GM12878 (cell line): ENCODE results near the gene HES7. TPM values are rescaled to one million over a fixed set of nuclear protein-coding genes. Genes with fewer than 3 reads are reported as not detected.

Experiments
- BCL11A ChIP-seq: IDR thresholded peaks from 2 replicates; pipeline ENCODE4 v1.6.1; 2011; ENCODE audit warnings: low read depth, low read length
- CBX3 ChIP-seq: fragments of 200-600 bp; sonication (generic); IDR thresholded peaks from 2 replicates; pipeline ENCODE4 v1.6.1; 2016; ENCODE audit warnings: low read depth, borderline replicate concordance
- EED ChIP-seq: sonication (generic); IDR thresholded peaks from 2 replicates; pipeline ENCODE4 v1.6.1; 2016; ENCODE audit warnings: antibody characterized with exemption, low read depth
- EP300 ChIP-seq, 2 experiments: fragments of 150-350 bp in 1 of 2; IDR thresholded peaks; 2 replicates each; pipeline ENCODE4 v1.6.1; 2011 to 2012; ENCODE audit warnings: low read depth in 2 of 2, low read length in 2 of 2, borderline replicate concordance in 1 of 2, improper control_type of control experiment in 1 of 2, inconsistent platforms in 1 of 2; ENCODE audit not compliant: control insufficient read depth in 1 of 2
- HDAC2 ChIP-seq: fragments of 200-600 bp; sonication (generic); IDR thresholded peaks from 2 replicates; pipeline ENCODE4 v1.6.1; 2017
- HDAC6 ChIP-seq: fragments of 200-600 bp; sonication (generic); IDR thresholded peaks from one replicate; pipeline ENCODE4 v1.8.0; 2017; ENCODE audit warnings: antibody characterized with exemption; ENCODE audit not compliant: unreplicated experiment
- IKZF1 ChIP-seq: fragments of 450-650 bp; conservative IDR thresholded peaks from 2 replicates; pipeline ENCODE4 v1.6.1; 2017; ENCODE audit warnings: antibody characterized with exemption, mild to moderate bottlenecking
- NFXL1 ChIP-seq: fragments of 450-650 bp; IDR thresholded peaks from 2 replicates; pipeline ENCODE4 v1.6.1; 2017; ENCODE audit warnings: antibody characterized with exemption, mild to moderate bottlenecking, borderline replicate concordance
- NFYB ChIP-seq: IDR thresholded peaks from 2 replicates; pipeline ENCODE4 v1.6.1; 2011; ENCODE audit warnings: low read depth, mild to moderate bottlenecking, low read length, improper control_type of control experiment, moderate library complexity; ENCODE audit not compliant: insufficient read depth
- NRF1 ChIP-seq: conservative IDR thresholded peaks from 2 replicates; pipeline ENCODE4 v1.6.1; 2011; ENCODE audit warnings: mild to moderate bottlenecking, low read depth, low read length, improper control_type of control experiment
- PAX8 ChIP-seq: fragments of 450-650 bp; IDR thresholded peaks from 2 replicates; pipeline ENCODE4 v1.6.1; 2017; ENCODE audit warnings: mild to moderate bottlenecking, moderate library complexity
- POLR2A ChIP-seq: IDR thresholded peaks from 2 replicates; pipeline ENCODE4 v1.6.1; 2011; ENCODE audit warnings: low read depth, mild to moderate bottlenecking, low read length
- SMARCA5 ChIP-seq: fragments of 450-650 bp; IDR thresholded peaks from 2 replicates; pipeline ENCODE4 v1.6.1; 2017; ENCODE audit warnings: mild to moderate bottlenecking
- SP1 ChIP-seq: IDR thresholded peaks from one replicate; pipeline ENCODE4 v1.6.1; 2011; ENCODE audit warnings: low read depth, low read length
- SUPT20H ChIP-seq: IDR thresholded peaks from 2 replicates; pipeline ENCODE4 v1.6.1; 2011; ENCODE audit warnings: low read depth, mild to moderate bottlenecking, low read length, moderate library complexity, borderline replicate concordance; ENCODE audit not compliant: control insufficient read depth
- SUZ12 ChIP-seq: fragments of 200-600 bp; sonication (generic); IDR thresholded peaks from one replicate; pipeline ENCODE4 v1.6.1; 2018; ENCODE audit warnings: antibody characterized with exemption, mild to moderate bottlenecking; ENCODE audit not compliant: unreplicated experiment
- ZBTB33 ChIP-seq: fragments of 450-650 bp; IDR thresholded peaks from 2 replicates; pipeline ENCODE4 v1.6.1; 2017; ENCODE audit warnings: mild to moderate bottlenecking
- ZNF24 ChIP-seq: fragments of 450-650 bp; IDR thresholded peaks from 2 replicates; pipeline ENCODE4 v1.6.1; 2017; ENCODE audit warnings: antibody characterized with exemption, mild to moderate bottlenecking
- ZNF622 ChIP-seq: fragments of 450-650 bp; IDR thresholded peaks from 2 replicates; pipeline ENCODE4 v1.6.1; 2017; ENCODE audit warnings: mild to moderate bottlenecking, inconsistent platforms
- polyA plus RNA-seq, 11 experiments: library from polyadenylated mRNA; depleted of rRNA in 4 of 11; unstranded in 6 of 11; stranded (reverse) in 5 of 11; fragments of >200 nt; fragmentation: Nextera tagmentation in 4 of 11; fragmentation: Illumina TruSeq in 1 of 11; extraction: Ambion mirVana in 4 of 11; extraction: Trizol in 1 of 11; gene quantifications; 1 replicate in 1 of 11; 2 replicates in 10 of 11; pipeline versions ENCODE4 v1.2.1 to v1.2.3, GENCODE V29; 2011 to 2016; ENCODE audit warnings: inconsistent platforms in 2 of 11, missing spikeins in 2 of 11, low read depth in 1 of 11
- total RNA-seq, 4 experiments: library from RNA; depleted of rRNA in 3 of 4; stranded (reverse); fragments of >200 nt in 3 of 4; fragmentation: Illumina TruSeq in 1 of 4; extraction: Trizol in 1 of 4; gene quantifications; 2 replicates each; pipeline versions ENCODE4 v1.2.1 to v1.2.3, GENCODE V29; 2013 to 2021
- TF ChIP-seq, protein P1 (sequence below): IDR thresholded peaks from 2 replicates; pipeline ENCODE4 v1.6.1; 2012; ENCODE audit warnings: mild to moderate bottlenecking, low read depth, low read length
- TF ChIP-seq, protein P2 (sequence below): IDR thresholded peaks from 2 replicates; pipeline ENCODE4 v1.6.1; 2012; ENCODE audit warnings: low read depth, low read length, improper control_type of control experiment
- TF ChIP-seq, protein P3 (sequence below): IDR thresholded peaks from 2 replicates; pipeline ENCODE4 v1.6.1; 2012; ENCODE audit warnings: low read depth, low read length, improper control_type of control experiment
- TF ChIP-seq, protein P4 (sequence below): IDR thresholded peaks from 2 replicates; pipeline ENCODE4 v1.6.1; 2011; ENCODE audit warnings: low read depth, low read length, improper control_type of control experiment, borderline replicate concordance
- TF ChIP-seq, protein P5 (sequence below): IDR thresholded peaks from 2 replicates; pipeline ENCODE4 v1.6.1; 2012; ENCODE audit warnings: low read length, inconsistent platforms

The HES7 gene
- total and polyA plus RNA-seq, 10 of the 15 experiments (the other 5 are each of a cell fraction or from before 2014, with no cell fraction given), result 0.07 to 1.3 (median 0.63) TPM; not detected in 4

DNA sequence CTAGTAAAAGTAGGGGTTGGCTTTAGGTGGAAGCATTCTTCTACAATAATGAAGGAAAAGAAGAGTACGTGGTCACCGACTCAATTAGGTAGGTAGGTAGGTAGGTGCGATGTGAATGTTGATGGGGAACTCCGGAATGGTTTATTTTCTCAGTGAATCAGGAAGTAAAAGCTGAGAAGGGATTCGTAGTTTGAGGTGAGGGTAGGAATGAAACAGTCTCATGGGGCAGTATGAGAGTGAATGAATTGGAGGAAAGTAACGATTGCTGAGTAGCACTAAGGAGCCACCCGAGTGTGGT, 14.4 kb upstream of the HES7 start (continued):
- TF ChIP-seq SUPT20H, result no peak
- TF ChIP-seq ZBTB33, result peak; percentile 7; the same call in 1 of the 2 replicates
- TF ChIP-seq HDAC6, result no peak
- TF ChIP-seq SUZ12, result no peak
- no peak for TF ChIP-seq NRF1
- no peak for TF ChIP-seq EED
- TF ChIP-seq HDAC2, result no peak
- TF ChIP-seq IKZF1, result no peak
- TF ChIP-seq, protein P1, sequence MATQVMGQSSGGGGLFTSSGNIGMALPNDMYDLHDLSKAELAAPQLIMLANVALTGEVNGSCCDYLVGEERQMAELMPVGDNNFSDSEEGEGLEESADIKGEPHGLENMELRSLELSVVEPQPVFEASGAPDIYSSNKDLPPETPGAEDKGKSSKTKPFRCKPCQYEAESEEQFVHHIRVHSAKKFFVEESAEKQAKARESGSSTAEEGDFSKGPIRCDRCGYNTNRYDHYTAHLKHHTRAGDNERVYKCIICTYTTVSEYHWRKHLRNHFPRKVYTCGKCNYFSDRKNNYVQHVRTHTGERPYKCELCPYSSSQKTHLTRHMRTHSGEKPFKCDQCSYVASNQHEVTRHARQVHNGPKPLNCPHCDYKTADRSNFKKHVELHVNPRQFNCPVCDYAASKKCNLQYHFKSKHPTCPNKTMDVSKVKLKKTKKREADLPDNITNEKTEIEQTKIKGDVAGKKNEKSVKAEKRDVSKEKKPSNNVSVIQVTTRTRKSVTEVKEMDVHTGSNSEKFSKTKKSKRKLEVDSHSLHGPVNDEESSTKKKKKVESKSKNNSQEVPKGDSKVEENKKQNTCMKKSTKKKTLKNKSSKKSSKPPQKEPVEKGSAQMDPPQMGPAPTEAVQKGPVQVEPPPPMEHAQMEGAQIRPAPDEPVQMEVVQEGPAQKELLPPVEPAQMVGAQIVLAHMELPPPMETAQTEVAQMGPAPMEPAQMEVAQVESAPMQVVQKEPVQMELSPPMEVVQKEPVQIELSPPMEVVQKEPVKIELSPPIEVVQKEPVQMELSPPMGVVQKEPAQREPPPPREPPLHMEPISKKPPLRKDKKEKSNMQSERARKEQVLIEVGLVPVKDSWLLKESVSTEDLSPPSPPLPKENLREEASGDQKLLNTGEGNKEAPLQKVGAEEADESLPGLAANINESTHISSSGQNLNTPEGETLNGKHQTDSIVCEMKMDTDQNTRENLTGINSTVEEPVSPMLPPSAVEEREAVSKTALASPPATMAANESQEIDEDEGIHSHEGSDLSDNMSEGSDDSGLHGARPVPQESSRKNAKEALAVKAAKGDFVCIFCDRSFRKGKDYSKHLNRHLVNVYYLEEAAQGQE, result no peak
- TF ChIP-seq, protein P2, sequence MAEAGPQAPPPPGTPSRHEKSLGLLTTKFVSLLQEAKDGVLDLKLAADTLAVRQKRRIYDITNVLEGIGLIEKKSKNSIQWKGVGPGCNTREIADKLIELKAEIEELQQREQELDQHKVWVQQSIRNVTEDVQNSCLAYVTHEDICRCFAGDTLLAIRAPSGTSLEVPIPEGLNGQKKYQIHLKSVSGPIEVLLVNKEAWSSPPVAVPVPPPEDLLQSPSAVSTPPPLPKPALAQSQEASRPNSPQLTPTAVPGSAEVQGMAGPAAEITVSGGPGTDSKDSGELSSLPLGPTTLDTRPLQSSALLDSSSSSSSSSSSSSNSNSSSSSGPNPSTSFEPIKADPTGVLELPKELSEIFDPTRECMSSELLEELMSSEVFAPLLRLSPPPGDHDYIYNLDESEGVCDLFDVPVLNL, result no peak
- no peak for TF ChIP-seq BCL11A
- no peak for TF ChIP-seq NFXL1
- no peak for TF ChIP-seq CBX3
- TF ChIP-seq ZNF24, result no peak
- no peak for TF ChIP-seq SMARCA5
- TF ChIP-seq, protein P3, sequence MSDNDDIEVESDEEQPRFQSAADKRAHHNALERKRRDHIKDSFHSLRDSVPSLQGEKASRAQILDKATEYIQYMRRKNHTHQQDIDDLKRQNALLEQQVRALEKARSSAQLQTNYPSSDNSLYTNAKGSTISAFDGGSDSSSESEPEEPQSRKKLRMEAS, result no peak
- 0 out of 4 replicates have a peak, but pooled peaks of 1 of the 2 experiments have one; percentile 19 for TF ChIP-seq EP300 (IDR thresholded peaks at IDR 0.05; ENCODE audit: borderline replicate concordance in 1 of 2, control insufficient read depth in 1 of 2, low read depth in 2 of 2, low read length in 2 of 2)
- TF ChIP-seq, protein P4, sequence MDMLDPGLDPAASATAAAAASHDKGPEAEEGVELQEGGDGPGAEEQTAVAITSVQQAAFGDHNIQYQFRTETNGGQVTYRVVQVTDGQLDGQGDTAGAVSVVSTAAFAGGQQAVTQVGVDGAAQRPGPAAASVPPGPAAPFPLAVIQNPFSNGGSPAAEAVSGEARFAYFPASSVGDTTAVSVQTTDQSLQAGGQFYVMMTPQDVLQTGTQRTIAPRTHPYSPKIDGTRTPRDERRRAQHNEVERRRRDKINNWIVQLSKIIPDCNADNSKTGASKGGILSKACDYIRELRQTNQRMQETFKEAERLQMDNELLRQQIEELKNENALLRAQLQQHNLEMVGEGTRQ, result no peak
- TF ChIP-seq SP1, result no peak
- no peak for TF ChIP-seq PAX8
- TF ChIP-seq NFYB, result no peak
- TF ChIP-seq, protein P5, sequence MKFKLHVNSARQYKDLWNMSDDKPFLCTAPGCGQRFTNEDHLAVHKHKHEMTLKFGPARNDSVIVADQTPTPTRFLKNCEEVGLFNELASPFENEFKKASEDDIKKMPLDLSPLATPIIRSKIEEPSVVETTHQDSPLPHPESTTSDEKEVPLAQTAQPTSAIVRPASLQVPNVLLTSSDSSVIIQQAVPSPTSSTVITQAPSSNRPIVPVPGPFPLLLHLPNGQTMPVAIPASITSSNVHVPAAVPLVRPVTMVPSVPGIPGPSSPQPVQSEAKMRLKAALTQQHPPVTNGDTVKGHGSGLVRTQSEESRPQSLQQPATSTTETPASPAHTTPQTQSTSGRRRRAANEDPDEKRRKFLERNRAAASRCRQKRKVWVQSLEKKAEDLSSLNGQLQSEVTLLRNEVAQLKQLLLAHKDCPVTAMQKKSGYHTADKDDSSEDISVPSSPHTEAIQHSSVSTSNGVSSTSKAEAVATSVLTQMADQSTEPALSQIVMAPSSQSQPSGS, result no peak; the same call in 1 of the 2 replicates
- no peak for TF ChIP-seq POLR2A
- no peak for TF ChIP-seq ZNF622
